Activated CD8-positive, alpha-beta memory T cell treated with anti-CD3 and anti-CD28 coated beads for 36 hours (primary cell): ENCODE measurements around the gene LCLAT1. TPM values are rescaled to one million over a fixed set of nuclear protein-coding genes. Genes with fewer than 3 reads are reported as not detected.

Source experiments
- CTCF ChIA-PET: fragments of 350-600 bp; sonication (Branson Sonifier 250); formaldehyde crosslinking; loops from one replicate; lab custom pipeline; 2021; ENCODE audit warnings: antibody characterized with exemption; lab: Charles Lee
- POLR2A ChIA-PET: fragments of 350-600 bp; sonication (Branson Sonifier 250); formaldehyde crosslinking; loops from one replicate; lab custom pipeline; 2021; ENCODE audit warnings: antibody characterized with exemption; lab: Charles Lee
- total RNA-seq, 2 experiments: library from RNA; stranded (reverse); gene quantifications; one replicate each; pipeline ENCODE4 v1.2.3, GENCODE V29; 2021

The LCLAT1 gene
- total RNA-seq, 2 experiments from 2014 or later = 31.7 to 34.7 TPM

GRCh38 chr2:30670453-30670852 is 223.4 kb downstream of the LCLAT1 start:
- ChIA-PET POLR2A (no interaction called here), CTCF (no interaction called here)

GRCh38 chr2:30673127-30673526 is 226.1 kb downstream of the LCLAT1 start:
- ChIA-PET CTCF (no interaction called here), POLR2A (no interaction called here)

- ChIA-PET POLR2A (no interaction called here), CTCF (no interaction called here)
Measured at GRCh38 chr2:30675758-30676157, 228.7 kb downstream of the LCLAT1 start.

GRCh38 chr2:30677231-30677630 is 230.2 kb downstream of the LCLAT1 start:
- POLR2A ChIA-PET = no interaction called here
- CTCF ChIA-PET = no interaction called here

- POLR2A ChIA-PET = no interaction called here
- CTCF ChIA-PET = no interaction called here
Measured at GRCh38 chr2:30677861-30678385, 230.9 kb downstream of the LCLAT1 start.

- CTCF ChIA-PET = no interaction called here
- POLR2A ChIA-PET = no interaction called here
Measured at GRCh38 chr2:30678410-30679137, 231.5 kb downstream of the LCLAT1 start.

GRCh38 chr2:30679426-30680088 is 232.5 kb downstream of the LCLAT1 start:
- ChIA-PET CTCF (no interaction called here), POLR2A (no interaction called here)

- ChIA-PET CTCF (no interaction called here), POLR2A (no interaction called here)
Measured at GRCh38 chr2:30680121-30680520, 233.1 kb downstream of the LCLAT1 start.

GRCh38 chr2:30681022-30681421 is 234.0 kb downstream of the LCLAT1 start:
- ChIA-PET CTCF (no interaction called here), POLR2A (no interaction called here)

GRCh38 chr2:30683236-30683956 is 236.3 kb downstream of the LCLAT1 start:
- ChIA-PET CTCF (no interaction called here), POLR2A (no interaction called here)

GRCh38 chr2:30684026-30684425 is 237.0 kb downstream of the LCLAT1 start:
- ChIA-PET POLR2A (no interaction called here), CTCF (no interaction called here)

GRCh38 chr2:30684516-30684915 is 237.5 kb downstream of the LCLAT1 start:
- ChIA-PET CTCF (no interaction called here), POLR2A (no interaction called here)

GRCh38 chr2:30684996-30685395 is 237.9 kb downstream of the LCLAT1 start:
- ChIA-PET CTCF (interaction anchor here (1.0 kb wide), 1 partner anchor 27 kb away, joined by 3 read pairs; no protein-coding TSS in a partner anchor), POLR2A (no interaction called here)

GRCh38 chr2:30686000-30686399 is 239.0 kb downstream of the LCLAT1 start:
- ChIA-PET CTCF (interaction anchor here (0.7 to 1.0 kb wide), 2 partner anchors 26 to 1594 kb away, joined by 3 to 5 read pairs; no protein-coding TSS in a partner anchor), POLR2A (no interaction called here)

- POLR2A ChIA-PET = no interaction called here
- CTCF ChIA-PET = no interaction called here
Measured at GRCh38 chr2:30686669-30687068, 239.6 kb downstream of the LCLAT1 start.

- ChIA-PET CTCF (interaction anchor here (1.7 kb wide), 1 partner anchor 22 kb away, joined by 5 read pairs; no protein-coding TSS in a partner anchor), POLR2A (no interaction called here)
Measured at GRCh38 chr2:30688956-30689401, 241.9 kb downstream of the LCLAT1 start.

GRCh38 chr2:30689496-30690125 is 242.6 kb downstream of the LCLAT1 start:
- CTCF ChIA-PET = no interaction called here
- POLR2A ChIA-PET = no interaction called here

GRCh38 chr2:30690126-30690561 is 243.1 kb downstream of the LCLAT1 start:
- ChIA-PET CTCF (no interaction called here), POLR2A (no interaction called here)
